ENCODE measurements around the gene ADAMTS7.
"Not testable (repeated sequence)": the region's sequence is repeated elsewhere in the genome, so short reads cannot be mapped to it uniquely, and the experiment has no call there.

ADAMTS7 gene

GRCh38 chr15:78758486-78759200 lies 52.6 kb downstream of the ADAMTS7 start:
- DNase-seq; H3K27me3 ChIP-seq; H3K36me3 ChIP-seq; H3K9me3 ChIP-seq; H3K4me3 ChIP-seq (ENCODE audit: low read depth, low read length): not testable (repeated sequence)
- peaks cover 58% of the 10 kb centered on the region for H3K4me1 ChIP-seq
- TF ChIP-seq, protein P1, sequence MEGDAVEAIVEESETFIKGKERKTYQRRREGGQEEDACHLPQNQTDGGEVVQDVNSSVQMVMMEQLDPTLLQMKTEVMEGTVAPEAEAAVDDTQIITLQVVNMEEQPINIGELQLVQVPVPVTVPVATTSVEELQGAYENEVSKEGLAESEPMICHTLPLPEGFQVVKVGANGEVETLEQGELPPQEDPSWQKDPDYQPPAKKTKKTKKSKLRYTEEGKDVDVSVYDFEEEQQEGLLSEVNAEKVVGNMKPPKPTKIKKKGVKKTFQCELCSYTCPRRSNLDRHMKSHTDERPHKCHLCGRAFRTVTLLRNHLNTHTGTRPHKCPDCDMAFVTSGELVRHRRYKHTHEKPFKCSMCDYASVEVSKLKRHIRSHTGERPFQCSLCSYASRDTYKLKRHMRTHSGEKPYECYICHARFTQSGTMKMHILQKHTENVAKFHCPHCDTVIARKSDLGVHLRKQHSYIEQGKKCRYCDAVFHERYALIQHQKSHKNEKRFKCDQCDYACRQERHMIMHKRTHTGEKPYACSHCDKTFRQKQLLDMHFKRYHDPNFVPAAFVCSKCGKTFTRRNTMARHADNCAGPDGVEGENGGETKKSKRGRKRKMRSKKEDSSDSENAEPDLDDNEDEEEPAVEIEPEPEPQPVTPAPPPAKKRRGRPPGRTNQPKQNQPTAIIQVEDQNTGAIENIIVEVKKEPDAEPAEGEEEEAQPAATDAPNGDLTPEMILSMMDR (IDR thresholded peaks at IDR 0.05; ENCODE audit: low read depth, low read length): peak; percentile 5; the same call in 1 of the 2 replicates

- peaks cover 55% of the 10 kb centered on the region for H3K4me1 ChIP-seq
- H3K9me3 ChIP-seq; H3K36me3 ChIP-seq; H3K4me3 ChIP-seq (ENCODE audit: low read depth, low read length); H3K27me3 ChIP-seq; DNase-seq: not testable (repeated sequence)
Measured at GRCh38 chr15:78758084-78758483, 53.2 kb downstream of the ADAMTS7 start.

DNA sequence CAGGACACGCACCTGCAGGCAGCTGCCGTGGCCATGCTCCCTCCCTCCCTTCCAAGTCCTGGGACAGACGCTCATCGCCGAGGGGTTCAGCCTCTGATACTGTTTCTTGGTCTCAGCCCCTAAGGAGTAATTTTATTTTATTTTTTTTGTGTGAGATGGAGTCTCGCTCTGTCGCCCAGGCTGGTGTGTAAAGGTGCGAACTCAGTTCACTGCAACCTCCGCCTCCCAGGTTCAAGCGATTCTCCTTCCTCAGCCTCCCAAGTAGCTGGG lies 53.7 kb downstream of the ADAMTS7 start:
- no peak for DNase-seq
- TF ChIP-seq, protein P1 (IDR thresholded peaks at IDR 0.05; ENCODE audit: low read depth, low read length): no peak
- no peak overlapping the region for H3K4me3 ChIP-seq (ENCODE audit: low read depth, low read length)

GRCh38 chr15:78756781-78757635 lies 54.3 kb downstream of the ADAMTS7 start:
- TF ChIP-seq, protein P1 (IDR thresholded peaks at IDR 0.05; ENCODE audit: low read depth, low read length): 0 out of 2 replicates have a peak, but pooled peaks have one; percentile 14
- not testable (repeated sequence) for H3K27me3 ChIP-seq; H3K9me3 ChIP-seq; H3K36me3 ChIP-seq; H3K4me3 ChIP-seq (ENCODE audit: low read depth, low read length)
- peak; percentile 98 for DNase-seq
- peaks cover 58% of the 10 kb centered on the region for H3K4me1 ChIP-seq

More for the DNA sequence above, 53.7 kb downstream of the ADAMTS7 start:
- H3K27me3 ChIP-seq: no peaks in the 10 kb centered on the region
- H3K36me3 ChIP-seq: no peaks in the 10 kb centered on the region
- peaks cover 58% of the 10 kb centered on the region for H3K4me1 ChIP-seq
- H3K9me3 ChIP-seq: no peaks in the 10 kb centered on the region

- not testable (repeated sequence) for H3K27me3 ChIP-seq; H3K36me3 ChIP-seq; H3K4me3 ChIP-seq (ENCODE audit: low read depth, low read length); H3K9me3 ChIP-seq
- peak; percentile 81 for DNase-seq
- peaks cover 55% of the 10 kb centered on the region for H3K4me1 ChIP-seq
- TF ChIP-seq, protein P1 (IDR thresholded peaks at IDR 0.05; ENCODE audit: low read depth, low read length): peak; percentile 58
Measured at GRCh38 chr15:78755900-78756591, 55.2 kb downstream of the ADAMTS7 start.

GRCh38 chr15:78754637-78755280 lies 56.5 kb downstream of the ADAMTS7 start:
- H3K4me3 ChIP-seq (ENCODE audit: low read depth, low read length); H3K27me3 ChIP-seq; H3K9me3 ChIP-seq; DNase-seq; H3K36me3 ChIP-seq: not testable (repeated sequence)
- H3K4me1 ChIP-seq: peaks cover 53% of the 10 kb centered on the region

DNA sequence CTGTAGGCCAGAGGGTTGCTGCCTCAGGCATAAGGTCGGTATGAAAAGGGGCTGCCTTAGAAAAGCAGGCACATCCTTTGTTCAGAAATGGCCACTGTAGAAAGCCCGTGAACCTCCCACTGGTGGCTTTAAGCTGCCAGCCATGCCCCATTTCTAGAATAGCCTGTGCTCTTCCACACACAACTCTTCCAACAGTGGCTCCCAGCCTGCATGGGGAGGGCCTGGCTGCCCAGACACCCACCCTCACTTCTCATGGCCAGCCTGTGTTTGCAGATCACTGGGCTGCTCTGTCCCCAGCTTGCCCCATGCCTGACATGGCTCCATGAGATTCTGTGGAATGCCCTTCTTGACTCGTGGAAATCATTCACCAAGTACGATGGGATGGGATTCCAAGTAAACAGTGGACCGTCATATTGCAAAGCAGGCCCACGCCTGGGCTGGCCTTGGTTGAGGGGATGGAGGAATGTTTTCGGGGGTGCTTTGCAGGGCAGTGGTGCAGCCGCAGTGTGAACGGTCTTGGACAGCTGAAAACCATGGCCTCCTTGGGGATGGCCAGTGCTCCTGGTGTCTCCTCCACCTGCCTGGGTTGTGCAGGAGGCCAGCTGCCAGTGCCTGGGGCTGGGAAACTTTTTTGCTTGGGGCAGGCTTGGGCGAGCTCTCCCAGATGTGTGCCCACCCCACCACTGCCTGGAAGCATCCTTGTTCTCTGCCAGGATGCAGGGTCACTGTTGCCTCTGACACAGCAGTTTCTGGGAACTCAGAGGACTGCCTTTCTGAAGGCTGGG lies 57.3 kb downstream of the ADAMTS7 start:
- not testable (repeated sequence) for DNase-seq, H3K36me3 ChIP-seq, H3K27me3 ChIP-seq, H3K9me3 ChIP-seq
- peak overlapping the region; percentile 29; the same call in 1 of the 2 replicates for H3K4me3 ChIP-seq (ENCODE audit: low read depth, low read length)
- peaks cover 47% of the 10 kb centered on the region for H3K4me1 ChIP-seq

DNA sequence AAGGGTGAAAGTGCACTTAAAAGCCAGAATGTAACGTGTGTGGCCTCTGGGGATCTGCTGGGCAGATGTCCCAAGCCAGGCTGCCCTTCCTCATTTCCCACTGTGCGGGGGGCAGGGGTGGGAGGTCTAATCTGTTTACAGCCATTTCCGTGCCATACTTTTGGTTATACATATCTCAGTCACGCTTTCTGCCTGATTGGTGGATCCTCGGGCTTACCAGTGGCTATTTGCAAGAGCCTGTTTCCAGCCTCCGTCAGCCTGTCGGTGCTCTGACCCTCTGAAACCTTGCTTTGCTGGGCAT lies 58.0 kb downstream of the ADAMTS7 start:
- H3K4me1 ChIP-seq: peaks cover 44% of the 10 kb centered on the region
- not testable (repeated sequence) for H3K36me3 ChIP-seq, H3K27me3 ChIP-seq, H3K9me3 ChIP-seq
- peak overlapping the region; percentile 29; the same call in 1 of the 2 replicates for H3K4me3 ChIP-seq (ENCODE audit: low read depth, low read length)
- DNase-seq: peak; percentile 62

All from BE2C (cell line).